Esophagus (tissue), 2 donors: Measurements from ENCODE around the gene SPATA6L. TPM values are rescaled to one million over a fixed set of nuclear protein-coding genes. Genes with fewer than 3 reads are reported as not detected.

Source experiments
- H3K27ac ChIP-seq, 2 donors: one replicate each; pipeline ENCODE4 v1.5.1; 2013; ENCODE audit warnings: low read depth in 2 of 2, mild to moderate bottlenecking in 2 of 2, inconsistent platforms in 1 of 2, low read length in 1 of 2, moderate library complexity in 1 of 2
- H3K27me3 ChIP-seq, 2 donors: one replicate each; pipeline ENCODE4 v1.6.1; 2013; ENCODE audit warnings: low read length in 2 of 2, control low read depth in 1 of 2, mild to moderate bottlenecking in 1 of 2; ENCODE audit not compliant: insufficient read depth in 2 of 2, control insufficient read depth in 1 of 2
- H3K36me3 ChIP-seq, 2 donors: one replicate each; pipeline ENCODE4 v1.6.1; 2013; ENCODE audit warnings: low read length in 1 of 2; ENCODE audit not compliant: control insufficient read depth in 2 of 2, insufficient read depth in 2 of 2
- H3K4me1 ChIP-seq, 2 donors: one replicate each; pipeline ENCODE4 v1.6.1; 2013; ENCODE audit warnings: low read length in 1 of 2; ENCODE audit not compliant: control insufficient read depth in 2 of 2, insufficient read depth in 2 of 2
- H3K4me3 ChIP-seq, 2 donors: one replicate each; pipeline ENCODE4 v1.5.1; 2013; ENCODE audit warnings: low read length in 2 of 2, mild to moderate bottlenecking in 2 of 2, low read depth in 1 of 2, moderate library complexity in 1 of 2
- H3K9me3 ChIP-seq, 2 donors: one replicate each; pipeline ENCODE4 v1.6.1; 2013; ENCODE audit warnings: mild to moderate bottlenecking in 2 of 2, low read depth in 1 of 2, low read length in 1 of 2, moderate library complexity in 1 of 2; ENCODE audit not compliant: control insufficient read depth in 2 of 2, insufficient read depth in 1 of 2
- WGBS, 2 donors: extraction: QIAGEN DNeasy Blood & Tissue Kit; methylation state at CpG; one replicate each; pipeline ENCODE4 v1.1.7; 2013; 5-methylcytosine and 5-hydroxymethylcytosine counted together
- polyA plus RNA-seq, 2 donors: library from polyadenylated mRNA; stranded (reverse); fragments of 200-250 nt; gene quantifications; one replicate each; pipeline ENCODE4 v1.2.3, GENCODE V29; 2013
- donor health status: healthy with polysubstance abuse.
- donor health status: Bipolar disorder and iron deficiency.

SPATA6L gene
- polyA plus RNA-seq, 2 donors: 1.4 to 2.8 TPM

DNA sequence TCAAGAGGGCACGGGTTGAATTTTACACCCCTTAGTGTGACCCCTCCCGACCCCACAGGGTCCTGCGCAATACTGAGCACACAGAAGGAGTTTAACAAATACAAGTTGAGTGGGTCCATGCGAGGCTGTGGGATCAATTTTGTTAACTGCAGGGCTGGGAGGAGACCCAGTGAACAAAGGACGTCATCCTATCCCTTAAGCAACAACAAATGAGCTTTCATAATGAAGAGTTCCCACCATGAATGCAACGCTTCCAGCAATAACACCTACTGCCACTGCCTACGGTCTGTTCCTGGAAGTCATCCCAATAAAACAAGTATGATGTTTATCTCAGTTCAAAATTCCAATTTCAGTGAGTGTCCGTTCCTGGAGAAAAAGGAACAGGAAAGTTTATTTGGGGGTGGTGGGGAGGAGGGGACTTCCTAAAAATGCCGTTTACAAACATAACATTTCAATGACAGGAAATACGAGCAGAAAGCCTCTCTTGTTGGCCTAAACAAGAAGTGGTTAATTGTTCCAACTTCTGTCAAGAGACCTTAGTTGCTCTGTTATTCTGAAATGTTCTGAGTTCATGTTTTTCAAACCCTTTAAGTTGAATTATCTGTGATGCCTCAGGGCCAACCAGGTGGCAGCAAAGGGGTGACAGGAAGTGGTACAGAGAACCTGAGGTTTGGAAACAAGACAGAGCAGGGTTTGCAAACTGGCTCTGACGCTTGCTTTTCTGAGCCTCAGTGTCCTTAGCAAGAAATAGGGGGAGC is 69.9 kb downstream of the SPATA6L start:
- Histone ChIP-seq H3K36me3 (peaks cover 0 to 3% of the 10 kb centered on the region in 2 donors), H3K4me3 (no peak overlapping the region), H3K4me1 (no peaks in the 10 kb centered on the region), H3K27ac (no peak overlapping the region), H3K9me3 (no peaks in the 10 kb centered on the region), H3K27me3 (no peaks in the 10 kb centered on the region)
- 72% methylated on average over 11 of the region's 11 CpGs for WGBS, 2 donors

DNA sequence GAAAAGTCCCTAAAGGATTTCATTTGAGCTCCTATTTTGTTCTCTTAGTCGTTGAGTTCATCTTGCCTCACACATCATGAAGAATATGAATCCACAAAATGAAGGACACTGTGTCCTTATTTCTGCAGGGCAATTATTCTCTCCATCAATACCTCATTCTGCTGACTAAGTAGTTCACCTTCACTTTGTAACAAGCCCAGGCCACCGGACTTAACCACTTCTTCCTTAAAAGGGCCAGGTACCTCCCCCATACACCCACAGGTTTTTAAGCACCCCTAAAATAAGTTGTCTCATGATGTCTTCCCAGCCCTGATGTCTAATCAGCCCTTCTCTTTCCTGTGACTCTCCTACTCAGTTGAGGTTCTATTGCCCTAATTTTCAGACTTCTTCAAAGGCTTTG is 71.3 kb downstream of the SPATA6L start:
- Histone ChIP-seq H3K4me3 (no peak overlapping the region), H3K36me3 (peaks cover 0 to 3% of the 10 kb centered on the region in 2 donors), H3K4me1 (peaks cover 0 to 4% of the 10 kb centered on the region in 2 donors), H3K27me3 (no peaks in the 10 kb centered on the region), H3K27ac (no peak overlapping the region), H3K9me3 (no peaks in the 10 kb centered on the region)
- 65 to 80% methylated on average over 2 of the region's 2 CpGs for WGBS, 2 donors

DNA sequence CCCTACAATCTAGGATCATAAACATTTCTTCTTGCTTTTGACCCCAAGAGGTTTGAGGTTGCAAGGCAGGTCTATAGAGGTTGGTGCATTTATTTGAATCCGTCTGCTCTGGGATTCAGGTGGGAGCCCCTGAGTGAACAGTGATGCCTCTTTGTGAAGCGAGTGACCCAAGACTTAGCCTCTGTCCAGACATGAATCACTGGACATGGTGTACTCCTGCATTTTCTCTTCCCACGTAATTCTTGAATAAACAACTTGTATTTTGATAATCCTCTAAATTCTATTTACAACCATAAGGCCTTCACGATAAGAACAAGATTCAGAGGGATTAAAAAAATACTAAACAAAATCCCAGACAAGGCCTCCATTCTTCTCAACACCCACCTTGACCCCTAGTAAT is 71.7 kb downstream of the SPATA6L start:
- H3K4me1 ChIP-seq: peaks cover 0 to 4% of the 10 kb centered on the region in 2 donors
- 86% methylated on average over 4 of the region's 4 CpGs for WGBS, 2 donors
- H3K9me3 ChIP-seq: no peaks in the 10 kb centered on the region

DNA sequence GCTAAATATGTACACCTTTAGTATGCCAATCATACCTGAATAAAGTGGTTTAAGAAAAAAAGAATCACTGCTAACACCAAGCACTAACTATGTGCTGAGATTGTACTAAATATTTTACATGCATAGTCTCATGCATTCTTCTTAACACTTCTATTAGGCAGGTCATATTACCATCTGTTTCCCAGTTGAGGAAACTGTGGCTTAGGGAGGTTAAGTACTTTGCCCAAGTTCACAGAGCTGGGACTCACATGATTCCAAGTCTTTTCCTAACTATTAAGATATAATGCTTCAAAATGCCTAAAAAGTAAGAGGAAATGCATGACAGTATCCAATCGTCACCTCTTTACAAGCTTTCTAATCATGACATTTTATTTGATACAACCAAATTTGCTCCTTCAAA is 73.4 kb downstream of the SPATA6L start:
- Histone ChIP-seq H3K36me3 (no peaks in the 10 kb centered on the region), H3K4me1 (peaks cover 0 to 4% of the 10 kb centered on the region in 2 donors), H3K27me3 (no peaks in the 10 kb centered on the region), H3K4me3 (no peak overlapping the region), H3K27ac (no peak overlapping the region), H3K9me3 (no peaks in the 10 kb centered on the region)
- WGBS, 2 donors: 87 to 90% methylated on average over 1 of the region's 1 CpG

More for the DNA sequence above, 71.7 kb downstream of the SPATA6L start:
- Histone ChIP-seq H3K27ac (no peak overlapping the region), H3K4me3 (no peak overlapping the region), H3K27me3 (no peaks in the 10 kb centered on the region), H3K36me3 (peaks cover 0 to 2% of the 10 kb centered on the region in 2 donors)

DNA sequence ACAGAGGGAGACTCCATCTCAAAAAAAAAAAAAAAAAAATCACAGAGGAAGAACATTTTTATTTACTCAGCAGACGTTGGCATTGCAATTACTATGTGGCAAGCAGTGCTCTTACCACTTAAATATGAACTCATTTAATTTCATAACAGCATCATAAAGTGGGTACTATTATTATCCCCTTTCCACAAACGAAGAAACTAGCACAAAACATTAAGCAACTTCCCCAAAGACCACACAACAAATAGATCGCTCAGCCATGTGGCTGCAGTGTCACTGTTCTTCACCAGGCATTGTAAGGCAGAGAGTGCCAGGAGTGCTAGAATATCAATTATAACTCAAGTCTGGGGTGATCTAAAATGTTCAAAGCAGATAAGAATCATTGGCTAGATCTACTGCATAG is 74.0 kb downstream of the SPATA6L start:
- Histone ChIP-seq H3K27ac (no peak overlapping the region), H3K4me1 (peaks cover 0 to 4% of the 10 kb centered on the region in 2 donors), H3K36me3 (no peaks in the 10 kb centered on the region), H3K27me3 (no peaks in the 10 kb centered on the region), H3K4me3 (no peak overlapping the region), H3K9me3 (no peaks in the 10 kb centered on the region)
- WGBS, 2 donors: 62 to 74% methylated on average over 3 of the region's 3 CpGs

DNA sequence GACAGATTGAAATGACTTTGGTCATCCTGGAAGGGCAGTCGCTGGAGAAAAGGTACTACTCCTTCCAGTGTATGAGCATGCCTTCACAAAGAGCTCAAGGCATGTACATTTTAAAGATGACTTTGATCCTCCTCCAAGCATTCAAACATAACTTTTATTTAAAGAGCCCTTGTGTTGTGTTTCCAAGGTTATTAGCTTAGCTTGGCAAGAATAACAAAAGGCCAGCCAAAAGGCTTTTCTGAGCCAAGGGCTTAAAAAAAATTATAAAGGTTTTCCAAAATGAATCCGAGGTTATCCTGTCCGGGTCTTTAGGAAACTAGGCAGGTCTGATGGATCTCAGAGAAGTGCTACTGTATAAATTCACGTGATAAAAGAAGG is 75.2 kb downstream of the SPATA6L start:
- Histone ChIP-seq H3K27me3 (no peaks in the 10 kb centered on the region), H3K36me3 (no peaks in the 10 kb centered on the region), H3K9me3 (no peaks in the 10 kb centered on the region), H3K4me1 (peaks cover 0 to 4% of the 10 kb centered on the region in 2 donors), H3K4me3 (no peak overlapping the region), H3K27ac (peak overlapping the region in 1 of 2 donors; percentile 17)
- 25 to 53% methylated on average over 4 of the region's 4 CpGs for WGBS, 2 donors

DNA sequence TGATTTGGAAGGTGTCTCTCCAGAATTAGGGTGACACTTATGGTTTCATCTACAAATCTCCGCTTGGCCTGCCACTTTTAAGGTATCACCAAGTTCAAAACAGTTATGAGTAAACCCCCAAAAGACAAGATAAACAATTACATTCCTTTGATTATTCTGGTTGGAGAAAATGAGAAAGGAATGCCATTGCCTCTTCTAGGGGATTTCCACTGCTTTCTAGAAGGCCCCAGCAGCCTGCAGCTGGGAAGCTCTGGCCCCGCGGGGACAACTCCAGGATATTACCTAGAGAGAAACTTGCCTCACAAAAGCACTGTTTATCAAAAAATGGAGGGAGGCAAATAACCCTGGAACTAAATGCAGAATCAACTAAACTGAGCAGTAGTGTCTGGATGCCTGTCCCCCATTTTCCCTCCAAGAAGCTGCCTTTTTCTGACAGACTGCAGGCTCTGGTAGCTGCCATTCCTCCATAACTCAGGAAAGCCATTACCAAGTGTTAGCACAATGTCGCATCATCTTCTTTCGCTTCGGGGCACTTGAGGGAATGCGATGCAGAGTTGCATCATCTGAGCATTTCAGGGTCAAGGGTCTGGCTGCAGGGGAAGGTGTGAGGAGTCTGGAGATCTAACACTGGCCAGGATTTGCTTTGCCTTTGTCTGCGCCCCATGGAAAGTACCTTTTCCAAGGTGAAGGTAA is 75.7 kb downstream of the SPATA6L start:
- H3K4me3 ChIP-seq: no peak overlapping the region
- H3K27me3 ChIP-seq: no peaks in the 10 kb centered on the region
- peaks cover 0 to 4% of the 10 kb centered on the region in 2 donors for H3K4me1 ChIP-seq
- whole genome bisulfite sequencing, 2 donors: 46 to 60% methylated on average over 8 of the region's 8 CpGs
- H3K36me3 ChIP-seq: no peaks in the 10 kb centered on the region
- H3K27ac ChIP-seq: peak overlapping the region in 1 of 2 donors; percentile 17
- no peaks in the 10 kb centered on the region for H3K9me3 ChIP-seq

DNA sequence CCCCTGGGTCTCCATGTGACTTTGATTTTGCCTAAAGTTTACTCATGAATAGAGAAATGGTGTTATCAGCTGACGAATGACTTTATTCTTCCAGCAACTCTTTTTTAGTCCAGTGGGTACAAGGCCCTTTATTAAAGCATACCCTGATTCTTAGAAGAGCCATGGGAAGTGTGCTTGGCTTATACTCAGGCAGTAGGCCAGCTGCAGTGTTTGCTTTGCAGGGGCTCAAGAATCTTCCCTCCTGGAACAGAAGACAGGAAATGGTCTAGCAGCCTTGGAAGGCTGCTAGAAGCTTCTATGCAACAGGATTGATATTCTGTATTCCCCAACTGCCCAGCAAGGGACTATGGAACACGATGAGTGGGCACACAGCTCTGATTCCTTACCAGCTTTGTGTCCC is 77.6 kb downstream of the SPATA6L start:
- Histone ChIP-seq H3K27ac (no peak overlapping the region), H3K4me3 (no peak overlapping the region), H3K4me1 (peaks cover 0 to 4% of the 10 kb centered on the region in 2 donors), H3K27me3 (no peaks in the 10 kb centered on the region), H3K36me3 (peaks cover 0 to 3% of the 10 kb centered on the region in 2 donors), H3K9me3 (no peaks in the 10 kb centered on the region)
- 67 to 68% methylated on average over 2 of the region's 2 CpGs for WGBS, 2 donors

DNA sequence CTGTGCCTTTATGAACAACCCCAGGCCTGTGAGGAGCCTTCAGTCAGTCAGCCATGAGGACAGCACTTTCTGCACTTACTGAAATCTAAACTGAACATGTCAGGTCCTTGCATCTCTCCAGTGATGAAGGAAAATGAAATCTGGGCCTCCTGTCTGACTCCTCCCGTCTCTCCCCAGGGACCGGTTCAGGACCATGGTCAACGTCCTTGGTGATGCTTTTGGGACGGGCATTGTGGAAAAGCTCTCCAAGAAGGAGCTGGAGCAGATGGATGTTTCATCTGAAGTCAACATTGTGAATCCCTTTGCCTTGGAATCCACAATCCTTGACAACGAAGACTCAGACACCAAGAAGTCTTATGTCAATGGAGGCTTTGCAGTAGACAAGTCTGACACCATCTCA is 81.1 kb downstream of the SPATA6L start:
- H3K4me1 ChIP-seq: no peaks in the 10 kb centered on the region
- no peaks in the 10 kb centered on the region for H3K27me3 ChIP-seq
- WGBS, 2 donors: 91 to 96% methylated on average over 5 of the region's 5 CpGs
- H3K4me3 ChIP-seq: no peak overlapping the region
- no peaks in the 10 kb centered on the region for H3K9me3 ChIP-seq
- H3K27ac ChIP-seq: no peak overlapping the region
- H3K36me3 ChIP-seq: peaks cover 0 to 6% of the 10 kb centered on the region in 2 donors
